Activated T-helper 2 cell treated with anti-CD3 and anti-CD28 coated beads, Interferon-gamma antibody, Interleukin-2, Interleukin-4, amounts not matched to agents 10 μg/mL and 5 μg/mL and 100 μg/mL, durations not matched to agents 14 hours and 24 hours and 36 hours (primary cell): ENCODE measurements around the gene SLC2A1. TPM values are rescaled to one million over a fixed set of nuclear protein-coding genes. Genes with fewer than 3 reads are reported as not detected.
A peak's percentile ranks its signal among the peaks of the same experiment; 100 is the strongest.

Experiments used
- DNase-seq: peaks from one replicate; pipeline ENCODE4 v3.0.0; 2021; ENCODE audit warnings: low spot score
- H3K27ac Mint-ChIP-seq: one replicate; pipeline ENCODE4 v1.8.0; 2021; ENCODE audit warnings: mixed read lengths
- H3K27me3 Mint-ChIP-seq: one replicate; pipeline ENCODE4 v1.8.0; 2021; ENCODE audit warnings: low read depth, mixed read lengths
- H3K36me3 Mint-ChIP-seq: one replicate; pipeline ENCODE4 v1.8.0; 2021; ENCODE audit warnings: low read depth, mixed read lengths
- H3K4me1 Mint-ChIP-seq: one replicate; pipeline ENCODE4 v1.8.0; 2021; ENCODE audit warnings: low read depth, mixed read lengths
- H3K4me3 Mint-ChIP-seq: one replicate; pipeline ENCODE4 v1.8.0; 2021; ENCODE audit warnings: low read depth, mild to moderate bottlenecking, moderate library complexity, mixed read lengths
- H3K9me3 Mint-ChIP-seq: one replicate; pipeline ENCODE4 v1.8.0; 2021; ENCODE audit warnings: mixed read lengths
- intact Hi-C: fragments of 100-400 bp; cut with micrococcal nuclease; formaldehyde crosslinking; loops from one replicate; pipeline ENCODE4 v1.15.1; 2023
- total RNA-seq: library from RNA; stranded (reverse); gene quantifications from 2 replicates; pipeline ENCODE4 v1.2.3, GENCODE V29; 2022

The SLC2A1 gene
- total RNA-seq, 1 donor from 2014 or later = 155 TPM

DNA sequence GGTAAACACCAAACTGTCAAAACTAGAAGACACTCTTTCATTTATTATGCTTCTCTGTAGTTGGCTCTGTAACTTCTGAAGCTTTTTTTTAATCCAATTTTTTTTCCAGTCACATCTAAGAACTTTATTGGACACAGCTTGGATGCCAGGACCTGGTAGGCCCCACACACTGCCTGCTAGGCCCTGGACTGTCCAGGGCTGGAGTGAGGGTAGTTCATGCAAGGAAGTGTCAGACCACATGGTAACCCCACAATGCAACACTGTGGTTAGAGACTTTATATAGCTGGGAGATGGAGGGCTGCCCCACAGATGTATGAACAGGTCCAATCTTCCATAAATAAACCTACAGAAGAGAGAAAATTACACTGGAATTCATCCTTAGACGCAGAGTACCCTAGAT is 7.1 kb downstream of the SLC2A1 start:
- peak overlapping the region; percentile 49 for H3K4me3 Mint-ChIP-seq
- no peak for DNase-seq
- H3K36me3 Mint-ChIP-seq = peaks cover 86% of the 10 kb centered on the region
- no peaks in the 10 kb centered on the region for H3K9me3 Mint-ChIP-seq
- intact Hi-C loops = loop anchor here (1.0 kb wide), 1 partner anchor 8 kb away; no protein-coding TSS in a partner anchor
- peaks cover 76% of the 10 kb centered on the region for H3K4me1 Mint-ChIP-seq
- no peaks in the 10 kb centered on the region for H3K27me3 Mint-ChIP-seq
- peak overlapping the region; percentile 48 for H3K27ac Mint-ChIP-seq

- intact Hi-C loops = no loop called here
- Mint-ChIP-seq H3K36me3 (peaks cover 85% of the 10 kb centered on the region), H3K27me3 (no peaks in the 10 kb centered on the region), H3K9me3 (no peaks in the 10 kb centered on the region), H3K4me1 (peaks cover 81% of the 10 kb centered on the region), H3K4me3 (peak overlapping the region; percentile 70), H3K27ac (peak overlapping the region; percentile 86)
- no peak for DNase-seq
These were observed 8.6 kb downstream of the SLC2A1 start for GRCh38 chr1:42950116-42950481.

GRCh38 chr1:42949312-42950115 is 9.2 kb downstream of the SLC2A1 start:
- no peaks in the 10 kb centered on the region for H3K27me3 Mint-ChIP-seq
- DNase-seq = no peak
- peaks cover 81% of the 10 kb centered on the region for H3K4me1 Mint-ChIP-seq
- intact Hi-C loops = no loop called here
- H3K27ac Mint-ChIP-seq = peak overlapping the region; percentile 86
- H3K36me3 Mint-ChIP-seq = peaks cover 83% of the 10 kb centered on the region
- peak overlapping the region; percentile 70 for H3K4me3 Mint-ChIP-seq
- H3K9me3 Mint-ChIP-seq = no peaks in the 10 kb centered on the region

DNA sequence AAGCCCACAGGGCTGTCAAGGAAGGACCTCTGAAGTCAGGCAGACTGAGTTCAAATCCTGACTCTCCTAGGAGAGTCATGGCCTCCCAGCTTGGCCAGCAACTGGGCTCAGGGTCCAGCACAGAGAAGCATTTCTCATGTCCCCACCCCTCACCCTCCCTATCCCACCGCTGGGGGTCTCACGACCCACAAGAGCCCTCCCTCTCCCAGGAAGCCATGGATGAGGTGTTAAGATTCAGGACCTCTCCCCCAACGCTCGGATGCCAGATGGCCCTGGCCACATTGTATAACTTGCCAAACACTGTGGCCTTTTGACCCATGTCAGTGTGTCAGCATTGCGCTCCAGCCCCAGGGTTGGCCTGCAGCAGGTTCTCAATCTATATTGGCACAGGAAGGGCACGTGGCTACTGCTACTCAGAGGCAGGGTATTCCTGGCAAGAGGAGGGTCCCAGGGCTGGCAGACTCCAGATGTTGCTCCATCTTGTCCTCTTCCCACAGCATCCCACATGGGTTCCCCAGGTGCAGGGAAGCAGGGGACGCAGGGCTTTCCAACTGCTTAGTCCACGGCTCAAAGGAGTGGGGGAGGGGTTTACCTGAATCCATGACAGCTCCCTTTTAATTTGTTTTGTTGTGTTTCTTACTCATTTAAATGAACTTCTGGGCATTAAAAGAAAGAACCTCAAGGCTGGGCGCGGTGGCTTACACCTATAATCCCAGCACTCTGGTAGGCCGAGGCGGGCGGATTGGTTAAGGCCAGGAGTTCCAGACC is 10.5 kb downstream of the SLC2A1 start:
- H3K27me3 Mint-ChIP-seq = no peaks in the 10 kb centered on the region
- peaks cover 84% of the 10 kb centered on the region for H3K4me1 Mint-ChIP-seq
- no peaks in the 10 kb centered on the region for H3K9me3 Mint-ChIP-seq
- no peak overlapping the region for H3K4me3 Mint-ChIP-seq
- H3K27ac Mint-ChIP-seq = no peak overlapping the region
- intact Hi-C loops = no loop called here
- DNase-seq = no peak
- peaks cover 80% of the 10 kb centered on the region for H3K36me3 Mint-ChIP-seq

- Mint-ChIP-seq H3K4me3 (no peak overlapping the region), H3K36me3 (peaks cover 80% of the 10 kb centered on the region), H3K4me1 (peaks cover 85% of the 10 kb centered on the region), H3K27ac (peak overlapping the region; percentile 85), H3K27me3 (no peaks in the 10 kb centered on the region), H3K9me3 (no peaks in the 10 kb centered on the region)
- intact Hi-C loops = no loop called here
- no peak for DNase-seq
These were observed 11.6 kb downstream of the SLC2A1 start for GRCh38 chr1:42947117-42947516.

DNA sequence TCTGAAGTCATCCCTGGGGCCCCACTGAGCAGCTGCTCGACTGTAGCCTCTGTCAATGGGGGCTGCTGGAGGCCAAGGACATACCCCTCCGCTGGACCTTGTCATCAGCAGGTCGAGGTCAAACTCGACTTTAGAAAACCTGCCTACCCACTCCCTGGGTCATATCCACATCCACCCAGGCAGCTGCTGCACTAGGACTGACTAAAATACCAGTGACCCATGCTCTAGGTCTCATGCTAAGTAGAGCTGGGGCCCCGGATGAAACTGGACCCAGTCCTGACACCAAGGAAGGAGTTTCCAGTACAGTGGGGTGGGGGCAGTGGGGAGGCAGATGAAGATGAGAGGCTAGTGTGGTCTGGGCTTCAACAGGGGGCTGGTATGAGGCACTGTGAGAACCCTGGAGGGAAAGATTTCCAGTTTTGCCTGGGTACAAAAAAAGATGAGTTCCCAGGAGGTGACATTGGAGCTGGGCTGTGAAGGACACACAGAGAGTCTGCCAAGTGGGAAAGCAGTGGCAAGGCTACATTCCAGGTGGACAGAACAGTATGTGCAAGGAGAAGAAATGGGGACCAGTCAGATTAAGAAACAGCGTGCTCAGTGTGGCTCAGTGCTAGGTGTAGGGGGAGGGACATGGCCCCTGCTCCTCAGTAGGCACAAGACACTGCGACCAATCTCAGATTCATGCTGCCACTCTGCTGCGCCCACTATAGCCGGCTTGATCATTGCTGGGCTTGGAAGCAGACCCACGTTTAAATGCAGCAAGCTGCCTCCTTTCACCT is 12.4 kb downstream of the SLC2A1 start:
- no peaks in the 10 kb centered on the region for H3K27me3 Mint-ChIP-seq
- peaks cover 85% of the 10 kb centered on the region for H3K4me1 Mint-ChIP-seq
- H3K36me3 Mint-ChIP-seq = peaks cover 81% of the 10 kb centered on the region
- H3K27ac Mint-ChIP-seq = peak overlapping the region; percentile 85
- no peak for DNase-seq
- intact Hi-C loops = loop anchor here (1.0 kb wide), 1 partner anchor 12 kb away; the partner anchor contains the start of gene SLC2A1
- peak overlapping the region; percentile 30 for H3K4me3 Mint-ChIP-seq
- H3K9me3 Mint-ChIP-seq = no peaks in the 10 kb centered on the region

- H3K4me1 Mint-ChIP-seq = peaks cover 86% of the 10 kb centered on the region
- H3K4me3 Mint-ChIP-seq = peak overlapping the region; percentile 43
- H3K27me3 Mint-ChIP-seq = no peaks in the 10 kb centered on the region
- no peak for DNase-seq
- H3K9me3 Mint-ChIP-seq = no peaks in the 10 kb centered on the region
- H3K36me3 Mint-ChIP-seq = peaks cover 82% of the 10 kb centered on the region
- intact Hi-C loops = no loop called here
- peak overlapping the region; percentile 85 for H3K27ac Mint-ChIP-seq
These were observed 13.5 kb downstream of the SLC2A1 start for GRCh38 chr1:42945164-42945563.

DNA sequence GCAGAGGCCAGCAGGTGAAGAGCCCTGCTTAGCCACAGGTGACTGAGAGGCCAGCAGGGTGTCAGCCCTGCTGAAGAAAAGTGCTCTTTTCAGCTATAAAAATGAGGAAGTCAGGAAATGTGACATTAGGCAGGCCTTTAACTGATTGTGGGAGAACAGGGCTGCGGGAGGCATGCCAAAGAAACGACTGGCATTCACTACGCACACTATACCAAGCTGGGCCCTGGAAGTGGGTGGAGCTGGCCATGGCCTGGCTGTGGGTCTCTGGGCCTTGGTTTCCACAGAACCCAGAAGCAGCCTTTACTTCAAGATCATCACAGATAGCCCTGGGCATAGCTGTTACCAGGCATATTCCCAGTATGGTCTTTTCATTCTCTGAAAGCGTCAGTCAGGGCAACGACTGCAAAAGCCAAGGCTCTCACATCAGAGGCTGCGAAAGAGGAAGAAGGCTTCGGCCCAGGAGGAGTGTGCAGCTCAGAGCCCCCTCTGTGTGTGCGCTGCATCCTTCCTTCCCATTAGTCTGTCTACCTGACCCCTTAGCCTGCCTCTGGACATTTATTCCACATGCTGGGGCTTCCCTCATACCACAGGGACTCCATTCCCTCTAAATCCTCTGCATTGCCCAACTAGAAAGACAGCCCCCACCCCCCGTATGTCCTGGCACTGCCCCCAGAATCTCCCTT is 14.3 kb downstream of the SLC2A1 start:
- Mint-ChIP-seq H3K27ac (peak overlapping the region; percentile 85), H3K36me3 (peaks cover 82% of the 10 kb centered on the region), H3K4me1 (peaks cover 83% of the 10 kb centered on the region), H3K4me3 (peak overlapping the region; percentile 56), H3K9me3 (no peaks in the 10 kb centered on the region), H3K27me3 (no peaks in the 10 kb centered on the region)
- intact Hi-C loops = no loop called here
- no peak for DNase-seq

DNA sequence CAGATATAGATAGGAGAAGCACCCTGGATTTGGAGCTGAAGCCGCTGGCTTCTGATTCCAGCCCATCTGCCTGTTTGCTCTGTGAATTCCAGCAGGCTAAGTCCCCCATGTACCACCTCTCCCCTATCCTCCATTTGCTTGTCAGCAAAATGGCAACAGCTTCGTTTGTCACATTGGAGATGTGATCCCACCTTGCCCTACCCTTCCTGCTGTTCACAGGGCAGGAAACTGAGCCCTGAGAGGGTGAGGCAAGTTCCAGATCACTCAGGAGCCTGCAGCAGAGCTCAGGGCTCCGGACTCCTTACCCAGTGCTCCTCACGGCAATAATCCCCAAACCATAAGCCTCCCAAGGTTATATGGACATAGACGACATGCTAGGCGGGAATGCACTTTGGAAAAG is 14.9 kb downstream of the SLC2A1 start:
- intact Hi-C loops = loop anchor here (1.0 kb wide), 1 partner anchor 8 kb away; no protein-coding TSS in a partner anchor
- Mint-ChIP-seq H3K27me3 (no peaks in the 10 kb centered on the region), H3K4me3 (peak overlapping the region; percentile 56)

DNA sequence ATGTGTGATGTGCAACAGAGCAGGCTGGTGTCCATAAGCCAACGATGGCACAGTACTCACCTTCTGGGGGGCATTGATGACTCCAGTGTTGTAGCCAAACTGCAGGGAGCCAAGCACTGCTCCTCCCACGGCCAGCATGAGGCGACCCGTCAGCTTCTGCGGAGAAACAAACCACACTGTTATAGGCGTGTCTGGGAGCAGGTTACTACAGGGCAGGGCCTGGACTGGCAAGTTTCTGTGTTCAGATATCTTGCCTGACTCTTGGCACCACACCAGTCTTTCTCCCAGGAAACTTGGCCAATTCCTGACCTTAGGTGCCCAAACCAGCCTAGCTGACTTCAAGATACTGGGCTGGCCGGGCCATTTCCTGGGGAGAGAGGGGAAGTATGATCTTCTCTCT is 15.5 kb downstream of the SLC2A1 start:
- Mint-ChIP-seq H3K4me1 (peaks cover 89% of the 10 kb centered on the region), H3K4me3 (no peak overlapping the region), H3K27me3 (no peaks in the 10 kb centered on the region), H3K36me3 (peaks cover 86% of the 10 kb centered on the region), H3K9me3 (no peaks in the 10 kb centered on the region), H3K27ac (peak overlapping the region; percentile 93)
- intact Hi-C loops = loop anchor here (1.0 kb wide), 1 partner anchor 8 kb away; no protein-coding TSS in a partner anchor
- DNase-seq = no peak

More for the DNA sequence above, 14.9 kb downstream of the SLC2A1 start:
- DNase-seq = no peak
- Mint-ChIP-seq H3K27ac (peak overlapping the region; percentile 64), H3K4me1 (peaks cover 85% of the 10 kb centered on the region), H3K36me3 (peaks cover 84% of the 10 kb centered on the region), H3K9me3 (no peaks in the 10 kb centered on the region)

GRCh38 chr1:42942444-42942843 is 16.2 kb downstream of the SLC2A1 start:
- no peaks in the 10 kb centered on the region for H3K9me3 Mint-ChIP-seq
- peak overlapping the region; percentile 93 for H3K27ac Mint-ChIP-seq
- peaks cover 87% of the 10 kb centered on the region for H3K36me3 Mint-ChIP-seq
- no peaks in the 10 kb centered on the region for H3K27me3 Mint-ChIP-seq
- intact Hi-C loops = no loop called here
- H3K4me1 Mint-ChIP-seq = peaks cover 90% of the 10 kb centered on the region
- peak overlapping the region; percentile 22 for H3K4me3 Mint-ChIP-seq
- DNase-seq = no peak
